Progenitor cell of endocrine pancreas (in vitro differentiated cells): ENCODE results near the gene AGTRAP. TPM values are rescaled to one million over a fixed set of nuclear protein-coding genes. Genes with fewer than 3 reads are reported as not detected.

ENCODE experiments used
- DNase-seq: peaks from one replicate; pipeline ENCODE4 v3.0.0; 2021; ENCODE audit warnings: low spot score; ENCODE audit not compliant: unreplicated experiment
- H3K27ac Mint-ChIP-seq: 2 replicates; pipeline ENCODE4 v1.8.0; 2021; ENCODE audit warnings: mild to moderate bottlenecking, moderate library complexity, mixed read lengths
- H3K27me3 Mint-ChIP-seq: 2 replicates; pipeline ENCODE4 v1.8.0; 2021; ENCODE audit warnings: mixed read lengths
- H3K36me3 Mint-ChIP-seq: 2 replicates; pipeline ENCODE4 v1.8.0; 2022; ENCODE audit warnings: mixed read lengths; ENCODE audit not compliant: insufficient read depth
- H3K4me1 Mint-ChIP-seq: 2 replicates; pipeline ENCODE4 v1.8.0; 2021; ENCODE audit warnings: low read depth, mixed read lengths
- H3K4me3 Mint-ChIP-seq: 2 replicates; pipeline ENCODE4 v1.8.0; 2021; ENCODE audit warnings: low read depth, mild to moderate bottlenecking, moderate library complexity, mixed read lengths
- H3K9me3 Mint-ChIP-seq: 2 replicates; pipeline ENCODE4 v1.8.0; 2021; ENCODE audit warnings: low read depth, mixed read lengths
- total RNA-seq: library from RNA; stranded (reverse); gene quantifications from 2 replicates; pipeline ENCODE4 v1.2.1, GENCODE V29; 2021
- TF ChIP-seq, protein P1 (sequence below): fragments of 200-600 bp; sonication (generic); IDR thresholded peaks from one replicate; pipeline ENCODE4 v1.5.0; 2021; ENCODE audit warnings: antibody characterized with exemption, mild to moderate bottlenecking; ENCODE audit not compliant: unreplicated experiment

AGTRAP gene
- total RNA-seq, 1 donor from 2014 or later, result 34.2 TPM

DNA sequence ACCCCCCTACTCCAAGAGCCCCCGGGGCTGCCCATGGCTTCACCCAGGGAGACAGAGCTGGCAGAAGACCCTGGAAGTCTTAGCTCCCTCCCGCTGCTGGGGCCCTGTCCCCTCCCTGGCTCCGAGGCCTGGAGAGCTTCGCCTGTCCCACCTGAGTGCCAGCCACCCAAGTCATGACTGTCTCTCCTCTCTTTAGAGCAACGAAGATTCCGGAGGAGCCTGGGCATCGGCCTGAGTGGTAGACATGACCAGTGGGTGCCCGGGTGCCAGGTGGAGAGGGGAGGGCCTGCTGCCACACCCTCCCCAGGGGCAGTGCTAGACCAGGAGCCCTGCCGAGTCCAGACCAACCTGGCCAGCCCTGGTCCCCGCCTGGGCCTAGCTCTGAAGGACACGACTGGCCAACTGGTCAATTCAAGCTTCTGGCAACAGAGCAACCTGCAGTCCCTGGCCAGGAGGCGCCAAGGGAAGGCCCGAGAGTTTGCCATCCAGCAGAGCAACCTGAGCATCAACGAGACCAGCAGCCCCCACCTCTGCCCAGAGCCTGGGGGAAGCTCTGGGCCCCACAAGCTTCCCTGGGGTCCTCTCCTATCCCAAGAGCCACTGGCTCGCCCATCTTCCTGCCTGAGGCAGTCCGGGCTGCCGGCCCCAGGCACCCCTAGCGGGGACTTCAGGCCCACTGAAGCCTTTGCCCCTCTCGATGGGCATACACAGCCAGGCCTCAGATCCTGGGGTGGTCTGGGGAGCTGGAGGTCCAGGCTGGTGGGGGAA, 29.9 kb downstream of the AGTRAP start:
- Mint-ChIP-seq H3K36me3 (no peaks in the 10 kb centered on the region), H3K27ac (no peak overlapping the region), H3K27me3 (peaks cover 29% of the 10 kb centered on the region), H3K4me3 (no peak overlapping the region), H3K4me1 (no peaks in the 10 kb centered on the region), H3K9me3 (no peaks in the 10 kb centered on the region)
- TF ChIP-seq, protein P1, sequence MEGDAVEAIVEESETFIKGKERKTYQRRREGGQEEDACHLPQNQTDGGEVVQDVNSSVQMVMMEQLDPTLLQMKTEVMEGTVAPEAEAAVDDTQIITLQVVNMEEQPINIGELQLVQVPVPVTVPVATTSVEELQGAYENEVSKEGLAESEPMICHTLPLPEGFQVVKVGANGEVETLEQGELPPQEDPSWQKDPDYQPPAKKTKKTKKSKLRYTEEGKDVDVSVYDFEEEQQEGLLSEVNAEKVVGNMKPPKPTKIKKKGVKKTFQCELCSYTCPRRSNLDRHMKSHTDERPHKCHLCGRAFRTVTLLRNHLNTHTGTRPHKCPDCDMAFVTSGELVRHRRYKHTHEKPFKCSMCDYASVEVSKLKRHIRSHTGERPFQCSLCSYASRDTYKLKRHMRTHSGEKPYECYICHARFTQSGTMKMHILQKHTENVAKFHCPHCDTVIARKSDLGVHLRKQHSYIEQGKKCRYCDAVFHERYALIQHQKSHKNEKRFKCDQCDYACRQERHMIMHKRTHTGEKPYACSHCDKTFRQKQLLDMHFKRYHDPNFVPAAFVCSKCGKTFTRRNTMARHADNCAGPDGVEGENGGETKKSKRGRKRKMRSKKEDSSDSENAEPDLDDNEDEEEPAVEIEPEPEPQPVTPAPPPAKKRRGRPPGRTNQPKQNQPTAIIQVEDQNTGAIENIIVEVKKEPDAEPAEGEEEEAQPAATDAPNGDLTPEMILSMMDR, result no peak
- no peak for DNase-seq

DNA sequence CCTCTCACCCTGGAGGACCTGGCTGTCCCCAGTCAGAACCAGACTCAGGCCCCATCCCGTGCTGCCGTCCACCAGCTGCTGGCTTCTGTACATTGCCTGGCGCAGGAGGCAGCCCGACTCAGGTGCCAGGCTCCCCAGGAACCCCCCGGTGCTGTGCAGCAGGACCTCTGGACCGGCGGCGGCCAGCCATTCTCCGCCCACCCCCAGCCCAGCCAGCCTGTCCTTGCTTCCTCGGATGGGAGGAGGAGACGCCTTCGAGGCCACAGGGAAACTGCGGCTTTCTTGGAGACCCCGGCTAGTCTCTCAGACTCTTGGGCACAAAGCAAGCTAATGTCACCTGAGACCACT, 30.5 kb downstream of the AGTRAP start:
- no peaks in the 10 kb centered on the region for H3K36me3 Mint-ChIP-seq
- no peak overlapping the region for H3K27ac Mint-ChIP-seq
- no peak for DNase-seq
- H3K27me3 Mint-ChIP-seq, result peaks cover 24% of the 10 kb centered on the region
- H3K9me3 Mint-ChIP-seq, result no peaks in the 10 kb centered on the region
- H3K4me1 Mint-ChIP-seq, result no peaks in the 10 kb centered on the region
- TF ChIP-seq, protein P1, result no peak
- H3K4me3 Mint-ChIP-seq, result no peak overlapping the region

- Mint-ChIP-seq H3K27ac (no peak overlapping the region), H3K27me3 (peaks cover 10% of the 10 kb centered on the region), H3K9me3 (no peaks in the 10 kb centered on the region), H3K4me3 (no peak overlapping the region), H3K4me1 (no peaks in the 10 kb centered on the region), H3K36me3 (no peaks in the 10 kb centered on the region)
- DNase-seq, result no peak
- TF ChIP-seq, protein P1, result no peak
Observed at GRCh38 chr1:11767922-11768704, 32.2 kb downstream of the AGTRAP start.

DNA sequence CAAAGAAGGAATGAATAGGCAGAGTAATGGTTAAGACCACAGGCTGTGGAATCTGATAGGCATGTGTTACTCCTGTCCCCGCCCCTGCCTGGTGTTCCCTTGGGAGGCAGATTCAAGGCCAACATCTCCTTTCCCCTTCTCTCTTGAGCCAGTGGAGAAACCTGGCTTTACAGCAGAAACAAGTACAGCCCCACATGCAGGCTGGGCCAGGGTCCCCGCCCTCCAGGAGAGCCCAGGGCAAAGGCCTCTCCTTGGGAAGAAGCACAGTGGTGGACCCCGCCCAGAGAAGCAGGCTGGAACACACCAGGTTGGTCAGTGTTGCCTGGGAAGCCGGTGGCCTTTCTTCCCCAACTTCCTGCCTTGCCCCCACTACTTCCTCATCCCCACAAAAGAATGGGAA, 32.9 kb downstream of the AGTRAP start:
- Mint-ChIP-seq H3K4me1 (no peaks in the 10 kb centered on the region), H3K27me3 (peaks cover 5% of the 10 kb centered on the region), H3K27ac (no peak overlapping the region), H3K9me3 (no peaks in the 10 kb centered on the region), H3K4me3 (no peak overlapping the region), H3K36me3 (no peaks in the 10 kb centered on the region)
- no peak for DNase-seq
- TF ChIP-seq, protein P1, result no peak

GRCh38 chr1:11769274-11769673, 33.3 kb downstream of the AGTRAP start:
- Mint-ChIP-seq H3K9me3 (no peaks in the 10 kb centered on the region), H3K27me3 (peaks cover 3% of the 10 kb centered on the region), H3K4me3 (no peak overlapping the region), H3K36me3 (no peaks in the 10 kb centered on the region), H3K27ac (no peak overlapping the region), H3K4me1 (no peaks in the 10 kb centered on the region)
- TF ChIP-seq, protein P1, result no peak
- DNase-seq, result no peak
